Measurements from ENCODE around the gene JUN. TPM values are rescaled to one million over a fixed set of nuclear protein-coding genes. Genes with fewer than 3 reads are reported as not detected.

JUN gene
- total RNA-seq, 1 experiment from 2014 or later, result 15.9 TPM

- POLR2A ChIA-PET, result no interaction called here
- Mint-ChIP-seq H3K27ac (no peak overlapping the region; the same call in 1 of the 2 replicates), H3K4me3 (peak overlapping the region; percentile 76), H3K9me3 (no peaks in the 10 kb centered on the region), H3K4me1 (peaks cover 29% of the 10 kb centered on the region), H3K27me3 (ENCODE audit: low read depth) (peaks cover 35% of the 10 kb centered on the region), H3K36me3 (no peaks in the 10 kb centered on the region)
- ATAC-seq (no peak), DNase-seq (ENCODE audit: low spot score) (no peak)
- TF ChIP-seq ZBTB43 (CRISPR knock-in tag; IDR thresholded peaks at IDR 0.05) (no peak), ZBTB21 (CRISPR knock-in tag; IDR thresholded peaks at IDR 0.05; ENCODE audit: borderline replicate concordance) (no peak), JUN (CRISPR knock-in tag; IDR thresholded peaks at IDR 0.05) (no peak), ZNF396 (CRISPR knock-in tag; IDR thresholded peaks at IDR 0.05; ENCODE audit: borderline replicate concordance) (no peak), ZNF232 (CRISPR knock-in tag; IDR thresholded peaks at IDR 0.05) (no peak), STAT6 (CRISPR knock-in tag; conservative IDR thresholded peaks at IDR 0.05; ENCODE audit: low read depth) (no peak), TEAD1 (CRISPR knock-in tag; IDR thresholded peaks at IDR 0.05) (no peak), AFF4 (CRISPR knock-in tag; IDR thresholded peaks at IDR 0.05; ENCODE audit: borderline replicate concordance) (no peak), IRF2 (CRISPR knock-in tag; IDR thresholded peaks at IDR 0.05; ENCODE audit: borderline replicate concordance, low read depth) (no peak), MYBL2 (CRISPR knock-in tag; IDR thresholded peaks at IDR 0.05) (no peak), GABPB1 (CRISPR knock-in tag; IDR thresholded peaks at IDR 0.05) (no peak), JAZF1 (CRISPR knock-in tag; IDR thresholded peaks at IDR 0.05) (no peak)
- CTCF ChIA-PET, result interaction anchor here (1.8 kb wide), 1 partner anchor 979 kb away, joined by 4 read pairs; no protein-coding TSS in a partner anchor
These were observed 4.0 kb downstream of the JUN start for GRCh38 chr1:58779801-58780382.

GRCh38 chr1:58779059-58779754 lies 4.6 kb downstream of the JUN start:
- ChIA-PET CTCF (no interaction called here), POLR2A (no interaction called here)
- DNase-seq (ENCODE audit: low spot score) (no peak), ATAC-seq (no peak)
- no peak overlapping the region for H3K27ac Mint-ChIP-seq
- H3K4me3 Mint-ChIP-seq, result no peak overlapping the region
- peaks cover 29% of the 10 kb centered on the region for H3K4me1 Mint-ChIP-seq
- H3K36me3 Mint-ChIP-seq, result no peaks in the 10 kb centered on the region
- peaks cover 35% of the 10 kb centered on the region for H3K27me3 Mint-ChIP-seq (ENCODE audit: low read depth)
- H3K9me3 Mint-ChIP-seq, result no peaks in the 10 kb centered on the region
- TF ChIP-seq FOXK1 (CRISPR knock-in tag; IDR thresholded peaks at IDR 0.05) (no peak), MYBL2 (CRISPR knock-in tag; IDR thresholded peaks at IDR 0.05) (no peak)
